PC-3 (cell line): Measurements from ENCODE around the gene SFN. TPM values are rescaled to one million over a fixed set of nuclear protein-coding genes. Genes with fewer than 3 reads are reported as not detected.

Experiments used
- ATAC-seq: fragments of 200-7000 bp; cut with Tn5 transposase; 2 replicates; pipeline ENCODE4 v1.9.1; 2020; ENCODE audit warnings: mild to moderate bottlenecking, moderate library complexity
- BruUV-seq: library from RNA; stranded (reverse); fragments of 400-500 nt; replicated peaks from 2 replicates; lab custom pipeline; 2021; lab: Mats Ljungman, UMichigan
- CTCF ChIA-PET: fragments of 300-600 bp; sonication (Branson Sonifier 250); formaldehyde crosslinking; loops from one replicate; lab custom pipeline; 2022; ENCODE audit warnings: antibody characterized with exemption; lab: Charles Lee
- POLR2A ChIA-PET: fragments of 300-600 bp; sonication (Branson Sonifier 250); formaldehyde crosslinking; loops from one replicate; lab custom pipeline; 2022; ENCODE audit warnings: antibody characterized with exemption; ENCODE audit not compliant: unreplicated experiment; lab: Charles Lee
- DNase-seq: peaks from one replicate; pipeline ENCODE4 v3.0.0-alpha.2; 2015
- H2AFZ ChIP-seq: fragments of 300-600 bp; sonication (generic); 2 replicates; pipeline ENCODE4 v1.6.0; 2016; ENCODE audit warnings: antibody characterized with exemption, low read length
- H3F3A ChIP-seq: fragments of 300-600 bp; sonication (generic); one replicate; pipeline ENCODE4 v1.6.0; 2017; ENCODE audit warnings: antibody characterized with exemption, low read length, control low read depth, mild to moderate bottlenecking; ENCODE audit not compliant: unreplicated experiment
- H3K27ac ChIP-seq: fragments of 300-600 bp; sonication (generic); 2 replicates; pipeline ENCODE4 v1.5.1; 2016; ENCODE audit warnings: mild to moderate bottlenecking, low read length
- H3K27me3 ChIP-seq: fragments of 300-600 bp; sonication (generic); 2 replicates; pipeline ENCODE4 v1.6.1; 2016; ENCODE audit warnings: low read length, mixed read lengths
- H3K36me3 ChIP-seq: fragments of 300-600 bp; sonication (generic); 2 replicates; pipeline ENCODE4 v1.6.1; 2016; ENCODE audit warnings: low read depth, mixed run types, low read length, mixed read lengths
- H3K4me1 ChIP-seq: fragments of 300-600 bp; sonication (generic); 2 replicates; pipeline ENCODE4 v1.5.1; 2016; ENCODE audit warnings: low read length; ENCODE audit not compliant: insufficient read depth
- H3K4me2 ChIP-seq: fragments of 300-600 bp; sonication (generic); 2 replicates; pipeline ENCODE4 v1.6.0; 2016; ENCODE audit warnings: low read length
- H3K4me3 ChIP-seq: fragments of 300-600 bp; sonication (generic); 2 replicates; pipeline ENCODE4 v1.5.1; 2016; ENCODE audit warnings: mild to moderate bottlenecking, low read length, mixed read lengths
- H3K79me2 ChIP-seq: fragments of 300-600 bp; sonication (generic); 2 replicates; pipeline ENCODE4 v1.6.1; 2017; ENCODE audit warnings: low read length, mixed read lengths
- H3K9ac ChIP-seq: fragments of 300-600 bp; sonication (generic); 2 replicates; pipeline ENCODE4 v1.6.0; 2016; ENCODE audit warnings: mild to moderate bottlenecking, low read length
- H3K9me2 ChIP-seq: fragments of 300-600 bp; sonication (generic); replicated peaks from 2 replicates; pipeline ENCODE4 v1.6.1; 2016; ENCODE audit warnings: mixed run types, low read length, mixed read lengths
- H3K9me3 ChIP-seq: fragments of 300-600 bp; sonication (generic); 2 replicates; pipeline ENCODE4 v1.6.1; 2016; ENCODE audit warnings: low read length, mixed read lengths
- H4K20me1 ChIP-seq: fragments of 300-600 bp; sonication (generic); 2 replicates; pipeline ENCODE4 v1.6.1; 2016; ENCODE audit warnings: low read length, mixed read lengths
- EZH2 ChIP-seq: fragments of 300-600 bp; sonication (generic); IDR thresholded peaks from one replicate; pipeline ENCODE4 v1.6.1; 2017; ENCODE audit warnings: antibody characterized with exemption, mild to moderate bottlenecking, low read length; ENCODE audit not compliant: unreplicated experiment
- EZH2phosphoT487 ChIP-seq: fragments of 300-600 bp; sonication (generic); IDR thresholded peaks from 2 replicates; pipeline ENCODE4 v1.6.1; 2018; ENCODE audit warnings: mild to moderate bottlenecking, antibody characterized with exemption, low read length, borderline replicate concordance
- intact Hi-C: fragments of 100-400 bp; cut with micrococcal nuclease; formaldehyde crosslinking; loops from 2 replicates; pipeline ENCODE4 v1.9.0; 2023
- total RNA-seq: library from RNA; depleted of rRNA; stranded (reverse); fragments of >200 nt; gene quantifications from 2 replicates; pipeline ENCODE4 v1.2.3, GENCODE V29; 2014
- TF ChIP-seq, protein P1 (sequence below): fragments of 300-600 bp; sonication (generic); conservative IDR thresholded peaks from 2 replicates; pipeline ENCODE4 v1.5.1; 2017; ENCODE audit warnings: antibody characterized with exemption, low read depth, mild to moderate bottlenecking, low read length

The SFN gene
- total RNA-seq, 1 experiment from 2014 or later, result 411 TPM

DNA sequence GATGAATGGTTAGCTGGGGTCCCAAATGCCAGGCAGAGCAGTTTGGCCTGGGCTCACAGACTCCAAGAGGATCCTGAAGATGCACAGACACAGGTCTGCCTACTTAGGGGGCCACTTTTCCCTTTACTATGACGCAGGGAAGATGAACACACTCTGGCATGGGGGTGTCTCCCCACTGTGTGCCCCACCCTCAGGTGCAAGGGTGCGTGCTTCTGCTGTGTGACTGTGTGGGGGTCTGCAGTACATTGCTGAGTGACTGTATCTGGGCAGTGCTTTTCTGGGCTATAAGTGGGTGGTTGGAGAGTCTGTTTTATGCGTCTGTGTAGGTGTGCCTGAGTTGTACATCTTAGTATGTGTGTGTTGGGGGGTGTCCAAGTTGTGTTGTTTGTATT is 47.0 kb downstream of the SFN start:
- Histone ChIP-seq H3F3A (peaks cover 5% of the 10 kb centered on the region), H3K9me3 (no peaks in the 10 kb centered on the region), H3K4me3 (no peak overlapping the region), H3K27ac (no peak overlapping the region), H3K9me2 (no peaks in the 10 kb centered on the region), H2AFZ (no peak overlapping the region), H3K36me3 (no peaks in the 10 kb centered on the region), H4K20me1 (no peaks in the 10 kb centered on the region), H3K9ac (no peak overlapping the region), H3K27me3 (no peaks in the 10 kb centered on the region), H3K79me2 (no peaks in the 10 kb centered on the region), H3K4me1 (peaks cover 15% of the 10 kb centered on the region), H3K4me2 (no peak overlapping the region)
- ATAC-seq (no peak), DNase-seq (no peak)
- TF ChIP-seq EZH2phosphoT487 (no peak), EZH2 (no peak)
- TF ChIP-seq, protein P1, sequence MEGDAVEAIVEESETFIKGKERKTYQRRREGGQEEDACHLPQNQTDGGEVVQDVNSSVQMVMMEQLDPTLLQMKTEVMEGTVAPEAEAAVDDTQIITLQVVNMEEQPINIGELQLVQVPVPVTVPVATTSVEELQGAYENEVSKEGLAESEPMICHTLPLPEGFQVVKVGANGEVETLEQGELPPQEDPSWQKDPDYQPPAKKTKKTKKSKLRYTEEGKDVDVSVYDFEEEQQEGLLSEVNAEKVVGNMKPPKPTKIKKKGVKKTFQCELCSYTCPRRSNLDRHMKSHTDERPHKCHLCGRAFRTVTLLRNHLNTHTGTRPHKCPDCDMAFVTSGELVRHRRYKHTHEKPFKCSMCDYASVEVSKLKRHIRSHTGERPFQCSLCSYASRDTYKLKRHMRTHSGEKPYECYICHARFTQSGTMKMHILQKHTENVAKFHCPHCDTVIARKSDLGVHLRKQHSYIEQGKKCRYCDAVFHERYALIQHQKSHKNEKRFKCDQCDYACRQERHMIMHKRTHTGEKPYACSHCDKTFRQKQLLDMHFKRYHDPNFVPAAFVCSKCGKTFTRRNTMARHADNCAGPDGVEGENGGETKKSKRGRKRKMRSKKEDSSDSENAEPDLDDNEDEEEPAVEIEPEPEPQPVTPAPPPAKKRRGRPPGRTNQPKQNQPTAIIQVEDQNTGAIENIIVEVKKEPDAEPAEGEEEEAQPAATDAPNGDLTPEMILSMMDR, result no peak
- no TSS peak for BruUV-seq
- CTCF ChIA-PET, result no interaction called here
- POLR2A ChIA-PET, result no interaction called here
- intact Hi-C loops, result no loop called here

GRCh38 chr1:26910343-26911160 is 47.6 kb downstream of the SFN start:
- ChIA-PET CTCF (no interaction called here), POLR2A (no interaction called here)
- no peak overlapping the region for H3K9ac ChIP-seq
- no peak overlapping the region for H3K4me2 ChIP-seq
- TF ChIP-seq EZH2phosphoT487, result no peak
- TF ChIP-seq EZH2, result no peak
- no peaks in the 10 kb centered on the region for H3K36me3 ChIP-seq
- H3K27ac ChIP-seq, result no peak overlapping the region
- intact Hi-C loops, result no loop called here
- H3K4me1 ChIP-seq, result peaks cover 15% of the 10 kb centered on the region
- no peak overlapping the region for H2AFZ ChIP-seq
- H3K9me3 ChIP-seq, result no peaks in the 10 kb centered on the region
- peaks cover 5% of the 10 kb centered on the region for H3F3A ChIP-seq
- no peaks in the 10 kb centered on the region for H3K9me2 ChIP-seq
- BruUV-seq, result no TSS peak
- ATAC-seq (no peak), DNase-seq (no peak)
- H3K79me2 ChIP-seq, result no peaks in the 10 kb centered on the region
- H4K20me1 ChIP-seq, result no peaks in the 10 kb centered on the region
- H3K4me3 ChIP-seq, result no peak overlapping the region
- no peaks in the 10 kb centered on the region for H3K27me3 ChIP-seq

DNA sequence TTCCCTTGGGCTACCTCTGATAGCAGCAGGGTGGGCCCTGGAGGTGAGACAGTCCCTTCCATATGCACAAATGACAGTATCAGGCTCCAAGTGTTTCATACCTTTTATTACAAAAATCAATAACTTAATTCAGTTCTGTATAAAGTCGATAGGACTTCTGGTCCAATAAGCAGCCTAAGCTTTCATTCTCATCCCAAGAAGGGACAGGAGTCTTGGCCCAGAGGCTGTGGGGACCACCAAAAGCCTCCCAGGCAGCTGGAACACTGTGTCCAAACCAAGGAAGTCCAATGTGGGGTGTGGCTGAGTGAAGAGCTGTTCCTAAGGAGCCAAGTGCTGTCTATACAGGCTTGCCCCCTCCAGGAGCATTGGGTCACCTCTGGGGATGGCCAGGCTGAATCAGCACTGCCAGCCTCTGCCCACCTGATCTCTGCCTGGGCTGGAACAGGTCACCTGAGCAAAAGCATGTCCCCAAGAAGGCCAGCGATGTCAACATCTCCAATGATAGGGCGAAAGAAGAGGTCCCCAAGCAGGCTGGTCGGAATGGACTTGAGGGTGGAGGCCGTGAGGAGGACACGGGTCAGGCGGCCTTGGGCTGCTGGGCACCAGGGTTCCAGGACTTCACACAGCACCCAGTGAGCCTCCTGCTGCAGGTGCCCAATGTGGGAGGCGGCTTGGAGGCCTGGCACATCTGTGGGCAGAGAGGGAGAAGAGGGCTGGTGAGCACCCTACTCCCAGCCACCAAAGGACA is 48.6 kb downstream of the SFN start:
- ATAC-seq, result no peak
- BruUV-seq, result no TSS peak

More for the DNA sequence above, 48.6 kb downstream of the SFN start:
- Histone ChIP-seq H3K9me2 (no peaks in the 10 kb centered on the region), H3K36me3 (no peaks in the 10 kb centered on the region), H2AFZ (no peak overlapping the region), H3K27me3 (no peaks in the 10 kb centered on the region), H4K20me1 (no peaks in the 10 kb centered on the region), H3K9ac (no peak overlapping the region), H3K79me2 (no peaks in the 10 kb centered on the region), H3K4me3 (no peak overlapping the region), H3K9me3 (no peaks in the 10 kb centered on the region), H3K4me1 (peaks cover 15% of the 10 kb centered on the region), H3F3A (peaks cover 5% of the 10 kb centered on the region), H3K4me2 (no peak overlapping the region), H3K27ac (no peak overlapping the region)
- CTCF ChIA-PET, result no interaction called here
- DNase-seq, result no peak
- intact Hi-C loops, result no loop called here
- POLR2A ChIA-PET, result no interaction called here
- TF ChIP-seq EZH2 (no peak), EZH2phosphoT487 (no peak)
- TF ChIP-seq, protein P1, result no peak
